Vagina (tissue), 2 donors: Measurements from ENCODE around the gene CEP120.

Experiments used
- CTCF ChIP-seq, 3 experiments: fragments of 450-650 bp in 2 of 3; fragments of 200-600 bp in 1 of 3; sonication (generic) in 1 of 3; IDR thresholded peaks; one replicate each; pipeline ENCODE4 v1.5.1; 2017 to 2019; ENCODE audit warnings: antibody characterized with exemption in 3 of 3, mild to moderate bottlenecking in 2 of 3, moderate library complexity in 2 of 3
- POLR2A ChIP-seq, 2 donors: fragments of 450-650 bp; IDR thresholded peaks; one replicate each; pipeline ENCODE4 v1.6.1; 2017; ENCODE audit warnings: antibody characterized with exemption in 2 of 2, mild to moderate bottlenecking in 2 of 2, moderate library complexity in 2 of 2
- POLR2AphosphoS5 ChIP-seq, 2 donors: sonication (generic); formaldehyde crosslinking; IDR thresholded peaks; one replicate each; pipeline ENCODE4 v1.9.0; 2017; ENCODE audit warnings: antibody characterized with exemption in 2 of 2, mild to moderate bottlenecking in 2 of 2, low read depth in 1 of 2; ENCODE audit not compliant: insufficient read depth in 1 of 2

DNA sequence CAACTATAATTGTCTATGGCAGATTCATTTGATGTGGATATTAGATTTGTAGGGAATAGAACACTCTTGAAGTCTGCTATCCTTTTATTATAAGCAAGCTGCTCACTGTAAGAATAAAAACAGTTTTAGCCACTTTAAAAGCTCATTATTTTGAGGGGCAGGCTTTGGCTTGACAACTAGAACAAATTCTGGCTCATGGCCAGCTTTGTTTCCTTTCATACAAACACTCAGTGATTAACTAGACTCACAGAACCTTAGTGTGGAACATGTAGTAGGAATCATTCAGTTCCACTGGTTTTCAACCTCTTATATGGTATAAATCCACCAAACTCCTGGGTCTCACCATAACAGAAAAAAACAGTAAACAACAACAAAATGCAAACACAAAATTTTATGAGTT is 27.4 kb upstream of the CEP120 start:
- TF ChIP-seq POLR2AphosphoS5 (IDR thresholded peaks at IDR 0.05; ENCODE audit: insufficient read depth in 1 of 2, low read depth in 1 of 2) (no peak), CTCF (IDR thresholded peaks at IDR 0.05) (no peak), POLR2A (IDR thresholded peaks at IDR 0.05) (no peak)
